Measurements from ENCODE around the gene PLXNA1. TPM values are rescaled to one million over a fixed set of nuclear protein-coding genes. Genes with fewer than 3 reads are reported as not detected.

The PLXNA1 gene
- total and polyA plus RNA-seq, 8 donors = 6.4 to 20.0 (median 8.5) TPM

DNA sequence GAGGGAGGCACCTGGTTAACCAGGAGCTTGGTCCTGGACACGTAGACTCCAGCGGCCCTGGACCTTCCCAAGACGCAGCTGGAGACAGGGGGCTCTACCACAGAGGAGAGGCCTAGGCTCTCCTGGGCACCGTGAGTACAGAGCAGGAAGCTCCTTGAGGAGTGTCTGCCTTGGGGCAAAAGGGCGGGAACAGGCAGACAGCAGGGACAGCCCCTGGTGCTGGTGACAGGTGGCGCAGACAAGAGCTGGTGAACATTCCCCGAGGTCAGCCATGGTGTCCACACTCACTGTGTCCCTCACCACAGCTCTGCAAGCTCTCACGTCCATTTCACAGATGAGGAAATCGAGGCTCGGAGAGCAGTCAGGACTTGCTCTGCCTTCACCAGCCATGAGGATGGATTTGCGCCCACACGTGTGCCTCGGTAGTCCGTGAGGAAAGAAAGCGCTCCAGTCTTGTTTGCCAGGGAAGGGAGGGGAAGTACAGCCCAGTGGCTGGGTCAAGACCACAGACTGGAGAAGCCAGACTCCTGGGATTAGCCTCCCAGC lies 2.6 kb upstream of the PLXNA1 start:
- intact Hi-C loops (cut with DNase I) = loop anchor here in 1 of 3 donors (10.0 kb wide), 1 partner anchor 226 kb away; no protein-coding TSS in a partner anchor

DNA sequence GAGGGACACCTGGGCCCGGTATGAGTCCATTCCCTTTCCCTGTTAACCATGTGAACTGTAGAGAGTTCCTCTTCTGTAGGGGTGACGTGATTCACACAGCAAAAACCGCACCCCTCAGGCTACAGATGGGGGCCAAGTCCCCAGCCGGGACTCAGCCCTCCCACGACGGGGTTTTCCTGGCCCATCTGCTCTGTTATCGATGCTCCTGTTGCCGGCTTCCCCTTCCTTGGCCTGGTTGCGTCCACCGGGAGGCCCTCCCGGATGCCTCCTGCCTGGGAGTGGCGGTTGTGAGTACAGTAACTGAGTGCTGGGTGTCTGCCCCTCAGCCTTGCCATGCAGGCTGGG lies 817 bp upstream of the PLXNA1 start:
- H3K36me3 ChIP-seq = no peaks in the 10 kb centered on the region
- intact Hi-C loops (cut with DNase I) = loop anchor here in 1 of 3 donors (10.0 kb wide), 1 partner anchor 227 kb away; no protein-coding TSS in a partner anchor
- TF ChIP-seq, protein P1, sequence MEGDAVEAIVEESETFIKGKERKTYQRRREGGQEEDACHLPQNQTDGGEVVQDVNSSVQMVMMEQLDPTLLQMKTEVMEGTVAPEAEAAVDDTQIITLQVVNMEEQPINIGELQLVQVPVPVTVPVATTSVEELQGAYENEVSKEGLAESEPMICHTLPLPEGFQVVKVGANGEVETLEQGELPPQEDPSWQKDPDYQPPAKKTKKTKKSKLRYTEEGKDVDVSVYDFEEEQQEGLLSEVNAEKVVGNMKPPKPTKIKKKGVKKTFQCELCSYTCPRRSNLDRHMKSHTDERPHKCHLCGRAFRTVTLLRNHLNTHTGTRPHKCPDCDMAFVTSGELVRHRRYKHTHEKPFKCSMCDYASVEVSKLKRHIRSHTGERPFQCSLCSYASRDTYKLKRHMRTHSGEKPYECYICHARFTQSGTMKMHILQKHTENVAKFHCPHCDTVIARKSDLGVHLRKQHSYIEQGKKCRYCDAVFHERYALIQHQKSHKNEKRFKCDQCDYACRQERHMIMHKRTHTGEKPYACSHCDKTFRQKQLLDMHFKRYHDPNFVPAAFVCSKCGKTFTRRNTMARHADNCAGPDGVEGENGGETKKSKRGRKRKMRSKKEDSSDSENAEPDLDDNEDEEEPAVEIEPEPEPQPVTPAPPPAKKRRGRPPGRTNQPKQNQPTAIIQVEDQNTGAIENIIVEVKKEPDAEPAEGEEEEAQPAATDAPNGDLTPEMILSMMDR (IDR thresholded peaks at IDR 0.05) = no peak
- peak overlapping the region in 1 of 4 donors; percentile 72 for H3K27ac ChIP-seq
- WGBS, 2 donors = 2 to 8% methylated on average over 12 of the region's 12 CpGs
- FAIRE-seq (no peak), DNase-seq (peak in 1 of 6 donors; percentile 55), ATAC-seq (peak in 2 of 4 donors; percentile 11 to 17)
- no peaks in the 10 kb centered on the region for H3K9me3 ChIP-seq
- peaks cover 0 to 16% (median 11%) of the 10 kb centered on the region in 3 donors for H3K4me1 ChIP-seq
- peak overlapping the region in 2 of 4 donors; percentile 64 to 81 for H3K4me3 ChIP-seq
- no peaks in the 10 kb centered on the region for H3K27me3 ChIP-seq

More for the DNA sequence above, 2.6 kb upstream of the PLXNA1 start:
- H3K27ac ChIP-seq = no peak overlapping the region
- 68 to 79% methylated on average over 15 of the region's 15 CpGs for WGBS, 2 donors
- TF ChIP-seq, protein P1 (IDR thresholded peaks at IDR 0.05) = no peak
- H3K27me3 ChIP-seq = no peaks in the 10 kb centered on the region
- DNase-seq = peak in 1 of 6 donors; percentile 43
- H3K4me3 ChIP-seq = no peak overlapping the region
- H3K4me1 ChIP-seq = peaks cover 0 to 7% (median 4%) of the 10 kb centered on the region in 3 donors
- H3K9me3 ChIP-seq = no peaks in the 10 kb centered on the region
- H3K36me3 ChIP-seq = no peaks in the 10 kb centered on the region
- ATAC-seq = no peak
- no peak for FAIRE-seq

DNA sequence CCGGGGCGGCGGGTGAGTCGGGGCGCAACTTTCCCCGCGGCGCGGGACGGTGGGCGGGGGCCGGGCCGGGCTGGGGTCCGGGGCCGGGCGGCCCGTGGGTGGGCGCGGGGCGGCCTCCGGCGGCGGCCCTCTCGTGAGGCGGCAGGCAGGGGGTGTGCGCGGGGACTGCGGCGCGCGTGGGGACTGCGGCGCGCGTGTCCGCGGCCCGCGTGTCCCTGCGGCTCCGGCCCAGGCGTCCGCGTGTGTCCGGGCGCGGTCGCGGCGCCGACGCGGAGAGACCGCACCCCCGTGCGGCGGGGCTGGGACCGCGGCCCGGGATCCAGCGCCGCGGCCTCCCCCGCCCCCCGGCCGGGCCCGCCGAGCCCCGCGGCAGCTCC lies 349 bp downstream of the PLXNA1 start:
- Histone ChIP-seq H3K27me3 (no peaks in the 10 kb centered on the region), H3K9me3 (no peaks in the 10 kb centered on the region), H3K27ac (no peak overlapping the region), H3K4me1 (peaks cover 0 to 16% (median 11%) of the 10 kb centered on the region in 3 donors), H3K36me3 (no peaks in the 10 kb centered on the region), H3K4me3 (peak overlapping the region; percentile 53 to 84 (median 75))
- TF ChIP-seq, protein P1 (IDR thresholded peaks at IDR 0.05) = no peak
- 0 to 2% methylated on average over 5 to 70 of the region's 70 CpGs for WGBS, 2 donors
- intact Hi-C loops (cut with DNase I) = loop anchor here in 1 of 3 donors (10.0 kb wide), 1 partner anchor 228 kb away; no protein-coding TSS in a partner anchor
- FAIRE-seq (no peak), ATAC-seq (peak in 1 of 4 donors; percentile 17), DNase-seq (peak in 1 of 6 donors; percentile 53)

DNA sequence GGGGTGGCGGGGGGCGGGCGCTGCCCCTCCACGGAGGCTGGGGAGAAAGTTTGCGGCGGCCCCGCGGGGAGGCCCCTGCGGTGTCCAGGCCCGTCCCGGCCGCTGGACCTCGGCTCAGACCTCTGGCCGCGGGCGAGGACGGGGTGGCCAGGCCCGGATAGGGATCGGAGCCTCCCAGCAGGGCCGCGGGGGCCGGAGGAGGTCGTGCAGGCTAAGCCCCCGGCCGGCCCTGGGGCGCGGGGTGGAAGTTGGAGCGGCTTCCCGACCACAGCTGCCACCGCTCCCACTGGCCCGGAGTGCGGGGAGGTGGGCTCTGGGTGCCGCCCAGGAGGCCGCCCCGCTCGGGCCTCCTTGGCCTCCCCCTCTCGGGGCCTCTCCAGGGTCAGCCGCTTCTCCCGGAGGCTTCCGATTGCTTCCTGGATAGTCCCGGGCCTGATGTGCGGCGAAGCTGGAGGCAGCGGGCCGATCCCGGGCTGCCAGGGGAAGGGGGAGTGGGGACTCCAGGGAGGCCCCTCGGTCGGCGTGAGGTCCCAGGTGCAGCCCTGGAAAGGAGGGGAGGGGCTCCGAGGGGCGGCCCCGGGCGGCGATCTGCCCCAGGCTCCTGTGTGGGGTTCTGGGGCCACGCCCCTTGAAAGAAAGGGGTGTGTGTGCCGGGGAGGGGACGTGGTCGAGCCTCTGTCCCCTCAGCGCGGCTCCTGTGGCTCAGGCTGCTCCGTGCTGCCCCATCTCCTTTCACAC lies 907 bp downstream of the PLXNA1 start:
- H3K4me1 ChIP-seq = peaks cover 0 to 16% (median 11%) of the 10 kb centered on the region in 3 donors
- H3K36me3 ChIP-seq = no peaks in the 10 kb centered on the region
- FAIRE-seq = no peak
- ATAC-seq = peak; percentile 24 to 52 (median 27)
- peak; percentile 34 to 87 (median 55) for DNase-seq
- H3K9me3 ChIP-seq = no peaks in the 10 kb centered on the region
- H3K4me3 ChIP-seq = peak overlapping the region; percentile 53 to 84 (median 75)
- TF ChIP-seq, protein P1 (IDR thresholded peaks at IDR 0.05) = no peak
- 1% methylated on average over 39 to 61 of the region's 61 CpGs for WGBS, 2 donors
- intact Hi-C loops (cut with DNase I) = loop anchor here in 1 of 3 donors (10.0 kb wide), 1 partner anchor 229 kb away; no protein-coding TSS in a partner anchor
- no peaks in the 10 kb centered on the region for H3K27me3 ChIP-seq
- H3K27ac ChIP-seq = peak overlapping the region in 1 of 4 donors; percentile 8
